ENCODE results near the gene HLA-DQB2.
A peak's percentile ranks its signal among the peaks of the same experiment; 100 is the strongest.
"Not testable (repeated sequence)": the region's sequence is repeated elsewhere in the genome, so short reads cannot be mapped to it uniquely, and the experiment has no call there.

Gene HLA-DQB2

GRCh38 chr6:32794510-32794909 is 31.2 kb upstream of the HLA-DQB2 start:
- no peaks in the 10 kb centered on the region for H3K9me3 ChIP-seq (ENCODE audit: low read depth, low read length)
- no peak overlapping the region for H3K27ac ChIP-seq
- no peak overlapping the region for H3K4me3 ChIP-seq
- TF ChIP-seq EZH2 (IDR thresholded peaks at IDR 0.05): no peak
- TF ChIP-seq FOXP2 (optimal IDR thresholded peaks at IDR 0.05; ENCODE audit: control extremely low read depth, extremely low read length, insufficient read depth): no peak
- TF ChIP-seq POLR2AphosphoS5 (IDR thresholded peaks at IDR 0.05; ENCODE audit: borderline replicate concordance, low read depth, low read length): no peak
- DNase-seq (ENCODE audit: low read depth, low spot score): no peak
- H3K36me3 ChIP-seq (ENCODE audit: insufficient read depth, low read length): no peaks in the 10 kb centered on the region
- no peak overlapping the region for H3K9ac ChIP-seq (ENCODE audit: insufficient read length)

- H3K27ac ChIP-seq: no peak overlapping the region
- no peak overlapping the region for H3K4me3 ChIP-seq
- H3K9me3 ChIP-seq (ENCODE audit: low read depth, low read length): no peaks in the 10 kb centered on the region
- no peak overlapping the region for H3K9ac ChIP-seq (ENCODE audit: insufficient read length)
- DNase-seq (ENCODE audit: low read depth, low spot score): no peak
- no peaks in the 10 kb centered on the region for H3K36me3 ChIP-seq (ENCODE audit: insufficient read depth, low read length)
- TF ChIP-seq FOXP2 (optimal IDR thresholded peaks at IDR 0.05; ENCODE audit: control extremely low read depth, extremely low read length, insufficient read depth) (no peak), POLR2AphosphoS5 (IDR thresholded peaks at IDR 0.05; ENCODE audit: borderline replicate concordance, low read depth, low read length) (no peak), EZH2 (IDR thresholded peaks at IDR 0.05) (no peak)
Observed at GRCh38 chr6:32792901-32793435, 29.6 kb upstream of the HLA-DQB2 start.

- Histone ChIP-seq H3K9me3 (ENCODE audit: low read depth, low read length) (no peaks in the 10 kb centered on the region), H3K4me3 (no peak overlapping the region), H3K9ac (ENCODE audit: insufficient read length) (no peak overlapping the region), H3K27ac (no peak overlapping the region), H3K36me3 (ENCODE audit: insufficient read depth, low read length) (no peaks in the 10 kb centered on the region)
- TF ChIP-seq FOXP2 (optimal IDR thresholded peaks at IDR 0.05; ENCODE audit: control extremely low read depth, extremely low read length, insufficient read depth) (no peak), POLR2AphosphoS5 (IDR thresholded peaks at IDR 0.05; ENCODE audit: borderline replicate concordance, low read depth, low read length) (no peak), EZH2 (IDR thresholded peaks at IDR 0.05) (no peak)
- DNase-seq (ENCODE audit: low read depth, low spot score): no peak
Observed at GRCh38 chr6:32790306-32790705, 27.0 kb upstream of the HLA-DQB2 start.

- DNase-seq (ENCODE audit: low read depth, low spot score): peak; percentile 81
- Histone ChIP-seq H3K4me3 (peak overlapping the region; percentile 31), H3K36me3 (ENCODE audit: insufficient read depth, low read length) (no peaks in the 10 kb centered on the region), H3K9me3 (ENCODE audit: low read depth, low read length) (no peaks in the 10 kb centered on the region), H3K27ac (no peak overlapping the region), H3K9ac (ENCODE audit: insufficient read length) (peak overlapping the region; percentile 24)
- TF ChIP-seq POLR2AphosphoS5 (IDR thresholded peaks at IDR 0.05; ENCODE audit: borderline replicate concordance, low read depth, low read length): no peak; the same call in 1 of the 2 replicates
- no peak for TF ChIP-seq EZH2 (IDR thresholded peaks at IDR 0.05)
- no peak for TF ChIP-seq FOXP2 (optimal IDR thresholded peaks at IDR 0.05; ENCODE audit: control extremely low read depth, extremely low read length, insufficient read depth)
Observed at GRCh38 chr6:32785781-32786533, 22.6 kb upstream of the HLA-DQB2 start.

GRCh38 chr6:32782923-32783322 is 19.6 kb upstream of the HLA-DQB2 start:
- H3K9ac ChIP-seq (ENCODE audit: insufficient read length); DNase-seq (ENCODE audit: low read depth, low spot score); H3K27ac ChIP-seq; H3K4me3 ChIP-seq; H3K9me3 ChIP-seq (ENCODE audit: low read depth, low read length); H3K36me3 ChIP-seq (ENCODE audit: insufficient read depth, low read length): not testable (repeated sequence)

GRCh38 chr6:32779036-32779435 is 15.7 kb upstream of the HLA-DQB2 start:
- TF ChIP-seq POLR2AphosphoS5 (IDR thresholded peaks at IDR 0.05; ENCODE audit: borderline replicate concordance, low read depth, low read length): no peak
- no peak for TF ChIP-seq EZH2 (IDR thresholded peaks at IDR 0.05)
- no peak for TF ChIP-seq FOXP2 (optimal IDR thresholded peaks at IDR 0.05; ENCODE audit: control extremely low read depth, extremely low read length, insufficient read depth)
- H3K9ac ChIP-seq (ENCODE audit: insufficient read length): no peak overlapping the region
- DNase-seq (ENCODE audit: low read depth, low spot score): no peak
- no peaks in the 10 kb centered on the region for H3K36me3 ChIP-seq (ENCODE audit: insufficient read depth, low read length)
- no peak overlapping the region for H3K4me3 ChIP-seq
- H3K9me3 ChIP-seq (ENCODE audit: low read depth, low read length): no peaks in the 10 kb centered on the region
- H3K27ac ChIP-seq: no peak overlapping the region

- Histone ChIP-seq H3K36me3 (ENCODE audit: insufficient read depth, low read length) (no peaks in the 10 kb centered on the region), H3K9ac (ENCODE audit: insufficient read length) (no peak overlapping the region), H3K9me3 (ENCODE audit: low read depth, low read length) (no peaks in the 10 kb centered on the region), H3K27ac (no peak overlapping the region), H3K4me3 (no peak overlapping the region)
- no peak for DNase-seq (ENCODE audit: low read depth, low spot score)
- TF ChIP-seq POLR2AphosphoS5 (IDR thresholded peaks at IDR 0.05; ENCODE audit: borderline replicate concordance, low read depth, low read length) (no peak), FOXP2 (optimal IDR thresholded peaks at IDR 0.05; ENCODE audit: control extremely low read depth, extremely low read length, insufficient read depth) (no peak), EZH2 (IDR thresholded peaks at IDR 0.05) (no peak)
Observed at GRCh38 chr6:32775071-32775470, 11.7 kb upstream of the HLA-DQB2 start.

- TF ChIP-seq EZH2 (IDR thresholded peaks at IDR 0.05) (no peak), POLR2AphosphoS5 (IDR thresholded peaks at IDR 0.05; ENCODE audit: borderline replicate concordance, low read depth, low read length) (no peak), FOXP2 (optimal IDR thresholded peaks at IDR 0.05; ENCODE audit: control extremely low read depth, extremely low read length, insufficient read depth) (no peak)
- no peak for DNase-seq (ENCODE audit: low read depth, low spot score)
- no peaks in the 10 kb centered on the region for H3K36me3 ChIP-seq (ENCODE audit: insufficient read depth, low read length)
- no peak overlapping the region for H3K9ac ChIP-seq (ENCODE audit: insufficient read length)
- no peak overlapping the region for H3K4me3 ChIP-seq
- H3K9me3 ChIP-seq (ENCODE audit: low read depth, low read length): no peaks in the 10 kb centered on the region
- H3K27ac ChIP-seq: no peak overlapping the region
Observed at GRCh38 chr6:32774426-32774825, 11.1 kb upstream of the HLA-DQB2 start.

GRCh38 chr6:32772656-32773055 is 9.3 kb upstream of the HLA-DQB2 start:
- no peaks in the 10 kb centered on the region for H3K9me3 ChIP-seq (ENCODE audit: low read depth, low read length)
- no peaks in the 10 kb centered on the region for H3K36me3 ChIP-seq (ENCODE audit: insufficient read depth, low read length)
- H3K27ac ChIP-seq: no peak overlapping the region
- DNase-seq (ENCODE audit: low read depth, low spot score): no peak
- H3K9ac ChIP-seq (ENCODE audit: insufficient read length): no peak overlapping the region
- no peak for TF ChIP-seq EZH2 (IDR thresholded peaks at IDR 0.05)
- no peak for TF ChIP-seq POLR2AphosphoS5 (IDR thresholded peaks at IDR 0.05; ENCODE audit: borderline replicate concordance, low read depth, low read length)
- H3K4me3 ChIP-seq: no peak overlapping the region

Measured in SK-N-MC (cell line).